GM19455 (cell line): ENCODE data around the gene ARHGAP24.

ENCODE experiments used
- ATAC-seq: cut with Tn5 transposase; IDR thresholded peaks from one replicate; pipeline ENCODE4 v1.9.1; 2021; ENCODE audit not compliant: unreplicated experiment

Gene ARHGAP24

GRCh38 chr4:86043755-86044592 lies 569.0 kb downstream of the ARHGAP24 start:
- ATAC-seq = no peak

- ATAC-seq = no peak
These were observed 569.6 kb downstream of the ARHGAP24 start for GRCh38 chr4:86044593-86044985.

GRCh38 chr4:86048426-86048825 lies 573.5 kb downstream of the ARHGAP24 start:
- no peak for ATAC-seq

DNA sequence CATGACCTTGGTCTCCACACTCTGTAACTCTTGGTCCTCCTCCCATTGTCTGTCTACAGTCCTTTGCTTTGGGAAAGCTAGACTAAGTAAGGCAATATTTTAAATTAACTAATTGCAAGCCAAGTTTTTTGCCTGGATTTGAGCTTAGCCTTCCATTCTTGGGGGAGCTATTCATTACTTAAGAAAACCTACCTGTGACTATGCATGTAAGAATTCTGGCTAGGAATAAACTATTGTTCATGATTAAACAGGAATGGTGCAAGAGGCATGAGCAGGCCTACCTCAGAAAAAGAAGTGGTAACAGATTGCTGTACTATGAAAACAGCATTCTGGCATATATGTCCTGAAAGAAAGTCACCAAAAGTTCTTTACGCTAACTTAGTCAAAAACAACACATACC lies 575.5 kb downstream of the ARHGAP24 start:
- no peak for ATAC-seq
